ENCODE measurements around the gene TBX1. TPM values are rescaled to one million over a fixed set of nuclear protein-coding genes. Genes with fewer than 3 reads are reported as not detected.
"Not testable (repeated sequence)": the region's sequence is repeated elsewhere in the genome, so short reads cannot be mapped to it uniquely, and the experiment has no call there.

The TBX1 gene
- total RNA-seq, 2 experiments from 2014 or later = not detected

- H3K36me3 Mint-ChIP-seq (ENCODE audit: low read depth) = peaks cover 30% of the 10 kb centered on the region
- POLR2A ChIA-PET = no interaction called here
Measured at GRCh38 chr22:19791894-19792293, 31.3 kb downstream of the TBX1 start.

GRCh38 chr22:19792383-19792896 lies 31.9 kb downstream of the TBX1 start:
- ATAC-seq; H3K4me3 Mint-ChIP-seq; H3K9me3 Mint-ChIP-seq (ENCODE audit: low read depth); DNase-seq; POLR2A ChIA-PET; H3K27ac Mint-ChIP-seq; H3K27me3 Mint-ChIP-seq; intact Hi-C loops (cut with DNase I, micrococcal nuclease): not testable (repeated sequence)
- peaks cover 10% of the 10 kb centered on the region for H3K4me1 Mint-ChIP-seq
- CTCF ChIA-PET = interaction anchor here (0.7 kb wide), 1 partner anchor 14 kb away, joined by 3 read pairs; no protein-coding TSS in a partner anchor
- peaks cover 30% of the 10 kb centered on the region for H3K36me3 Mint-ChIP-seq (ENCODE audit: low read depth)

More at GRCh38 chr22:19791894-19792293, 31.3 kb downstream of the TBX1 start:
- DNase-seq = no peak
- CTCF ChIA-PET = interaction anchor here (0.7 kb wide), 1 partner anchor 15 kb away, joined by 3 read pairs; no protein-coding TSS in a partner anchor
- no peak overlapping the region for H3K27ac Mint-ChIP-seq
- peaks cover 9% of the 10 kb centered on the region for H3K9me3 Mint-ChIP-seq (ENCODE audit: low read depth)
- intact Hi-C loops (cut with DNase I, micrococcal nuclease) = no loop called here
- H3K4me3 Mint-ChIP-seq = no peak overlapping the region
- ATAC-seq = no peak
- H3K27me3 Mint-ChIP-seq = no peaks in the 10 kb centered on the region
- H3K4me1 Mint-ChIP-seq = peaks cover 10% of the 10 kb centered on the region

GRCh38 chr22:19793161-19793560 lies 32.6 kb downstream of the TBX1 start:
- intact Hi-C loops (cut with DNase I, micrococcal nuclease) = no loop called here
- ChIA-PET POLR2A (no interaction called here), CTCF (interaction anchor here (0.7 kb wide), 1 partner anchor 63 kb away, joined by 3 read pairs; no protein-coding TSS in a partner anchor)
- DNase-seq = no peak
- Mint-ChIP-seq H3K4me1 (peaks cover 10% of the 10 kb centered on the region), H3K27me3 (no peaks in the 10 kb centered on the region), H3K27ac (no peak overlapping the region), H3K4me3 (no peak overlapping the region), H3K9me3 (ENCODE audit: low read depth) (peaks cover 9% of the 10 kb centered on the region), H3K36me3 (ENCODE audit: low read depth) (peaks cover 30% of the 10 kb centered on the region)
- no peak for ATAC-seq

- no peak for DNase-seq
- no peaks in the 10 kb centered on the region for H3K27me3 Mint-ChIP-seq
- H3K36me3 Mint-ChIP-seq (ENCODE audit: low read depth) = peaks cover 30% of the 10 kb centered on the region
- peaks cover 10% of the 10 kb centered on the region for H3K4me1 Mint-ChIP-seq
- POLR2A ChIA-PET = no interaction called here
- intact Hi-C loops (cut with DNase I, micrococcal nuclease) = no loop called here
- H3K4me3 Mint-ChIP-seq = no peak overlapping the region
- CTCF ChIA-PET = interaction anchor here (0.7 kb wide), 1 partner anchor 63 kb away, joined by 3 read pairs; no protein-coding TSS in a partner anchor
- H3K9me3 Mint-ChIP-seq (ENCODE audit: low read depth) = peaks cover 9% of the 10 kb centered on the region
- ATAC-seq = no peak
- H3K27ac Mint-ChIP-seq = no peak overlapping the region
Measured at GRCh38 chr22:19793661-19794310, 33.2 kb downstream of the TBX1 start.

- no peak for DNase-seq
- ATAC-seq = no peak
- ChIA-PET CTCF (interaction anchor here (0.6 to 0.9 kb wide), 2 partner anchors 72 to 186 kb away, joined by 3 to 4 read pairs; no protein-coding TSS in a partner anchor), POLR2A (no interaction called here)
- intact Hi-C loops (cut with DNase I, micrococcal nuclease) = no loop called here
- Mint-ChIP-seq H3K9me3 (ENCODE audit: low read depth) (peaks cover 9% of the 10 kb centered on the region), H3K36me3 (ENCODE audit: low read depth) (peaks cover 32% of the 10 kb centered on the region), H3K27me3 (no peaks in the 10 kb centered on the region), H3K4me1 (peaks cover 10% of the 10 kb centered on the region), H3K4me3 (no peak overlapping the region), H3K27ac (peak overlapping the region; percentile 57)
Measured at GRCh38 chr22:19795617-19796008, 35.0 kb downstream of the TBX1 start.

GRCh38 chr22:19796160-19796559 lies 35.6 kb downstream of the TBX1 start:
- no peak overlapping the region for H3K4me3 Mint-ChIP-seq
- peaks cover 9% of the 10 kb centered on the region for H3K9me3 Mint-ChIP-seq (ENCODE audit: low read depth)
- H3K4me1 Mint-ChIP-seq = peaks cover 10% of the 10 kb centered on the region
- ATAC-seq = no peak
- no peak overlapping the region for H3K27ac Mint-ChIP-seq
- no peak for DNase-seq
- peaks cover 31% of the 10 kb centered on the region for H3K36me3 Mint-ChIP-seq (ENCODE audit: low read depth)
- CTCF ChIA-PET = no interaction called here
- POLR2A ChIA-PET = no interaction called here
- H3K27me3 Mint-ChIP-seq = no peaks in the 10 kb centered on the region
- intact Hi-C loops (cut with DNase I, micrococcal nuclease) = no loop called here

GRCh38 chr22:19797086-19798002 lies 36.8 kb downstream of the TBX1 start:
- ChIA-PET POLR2A (no interaction called here), CTCF (no interaction called here)
- peaks cover 10% of the 10 kb centered on the region for H3K4me1 Mint-ChIP-seq
- H3K9me3 Mint-ChIP-seq (ENCODE audit: low read depth) = peaks cover 6% of the 10 kb centered on the region
- intact Hi-C loops (cut with DNase I, micrococcal nuclease) = no loop called here
- peaks cover 21% of the 10 kb centered on the region for H3K36me3 Mint-ChIP-seq (ENCODE audit: low read depth)
- ATAC-seq (no peak), DNase-seq (no peak)
- no peaks in the 10 kb centered on the region for H3K27me3 Mint-ChIP-seq
- no peak overlapping the region for H3K27ac Mint-ChIP-seq
- no peak overlapping the region for H3K4me3 Mint-ChIP-seq

- no peak overlapping the region for H3K4me3 Mint-ChIP-seq
Measured at GRCh38 chr22:19798003-19798665, 37.6 kb downstream of the TBX1 start.

GRCh38 chr22:19798891-19799293 lies 38.3 kb downstream of the TBX1 start:
- H3K9me3 Mint-ChIP-seq (ENCODE audit: low read depth) = no peaks in the 10 kb centered on the region

More at GRCh38 chr22:19798003-19798665, 37.6 kb downstream of the TBX1 start:
- intact Hi-C loops (cut with DNase I, micrococcal nuclease) = no loop called here
- ChIA-PET POLR2A (no interaction called here), CTCF (interaction anchor here (0.6 kb wide), 1 partner anchor 8 kb away, joined by 3 read pairs; no protein-coding TSS in a partner anchor)
- DNase-seq (no peak), ATAC-seq (no peak)
- Mint-ChIP-seq H3K27me3 (no peaks in the 10 kb centered on the region), H3K36me3 (ENCODE audit: low read depth) (peaks cover 19% of the 10 kb centered on the region), H3K27ac (no peak overlapping the region), H3K4me1 (peaks cover 10% of the 10 kb centered on the region), H3K9me3 (ENCODE audit: low read depth) (peaks cover 6% of the 10 kb centered on the region)

GRCh38 chr22:19799322-19800190 lies 39.0 kb downstream of the TBX1 start:
- no peak overlapping the region for H3K4me3 Mint-ChIP-seq
- DNase-seq (no peak), ATAC-seq (no peak)
- intact Hi-C loops (cut with DNase I, micrococcal nuclease) = no loop called here
- CTCF ChIA-PET = no interaction called here
- H3K9me3 Mint-ChIP-seq (ENCODE audit: low read depth) = no peaks in the 10 kb centered on the region
- POLR2A ChIA-PET = no interaction called here
- no peaks in the 10 kb centered on the region for H3K27me3 Mint-ChIP-seq
- peaks cover 10% of the 10 kb centered on the region for H3K36me3 Mint-ChIP-seq (ENCODE audit: low read depth)
- peaks cover 10% of the 10 kb centered on the region for H3K4me1 Mint-ChIP-seq
- H3K27ac Mint-ChIP-seq = no peak overlapping the region

More at GRCh38 chr22:19798891-19799293, 38.3 kb downstream of the TBX1 start:
- Mint-ChIP-seq H3K27me3 (no peaks in the 10 kb centered on the region), H3K4me1 (peaks cover 10% of the 10 kb centered on the region), H3K36me3 (ENCODE audit: low read depth) (peaks cover 12% of the 10 kb centered on the region), H3K27ac (no peak overlapping the region), H3K4me3 (no peak overlapping the region)
- intact Hi-C loops (cut with DNase I, micrococcal nuclease) = no loop called here
- ChIA-PET POLR2A (no interaction called here), CTCF (no interaction called here)
- ATAC-seq = no peak
- DNase-seq = no peak

Measured in activated CD4-positive, alpha-beta T cell treated with anti-CD3 and anti-CD28 coated beads for 36 hours (primary cell).